Neural cell (in vitro differentiated cells): ENCODE data around the gene OR51S1.

Experiments
- CTCF ChIP-seq: fragments of 450-650 bp; IDR thresholded peaks from 2 replicates; pipeline ENCODE4 v1.5.1; 2014; ENCODE audit warnings: antibody characterized with exemption, mild to moderate bottlenecking, moderate library complexity; ENCODE audit not compliant: poor library complexity, severe bottlenecking
- EP300 ChIP-seq: fragments of 450-650 bp; conservative IDR thresholded peaks from 2 replicates; pipeline ENCODE4 v1.6.1; 2014; ENCODE audit warnings: antibody characterized with exemption, mild to moderate bottlenecking, moderate library complexity; ENCODE audit not compliant: poor library complexity, severe bottlenecking
- EZH2 ChIP-seq: fragments of 200-600, 300-800 bp; shearing (Covaris generic), sonication (generic); IDR thresholded peaks from 2 replicates; pipeline ENCODE4 v1.6.1; 2014; ENCODE audit warnings: antibody characterized with exemption, low read length, borderline replicate concordance, mild to moderate bottlenecking; ENCODE audit not compliant: insufficient read depth, poor library complexity, severe bottlenecking
- POLR2AphosphoS5 ChIP-seq: IDR thresholded peaks from 2 replicates; pipeline ENCODE4 v1.6.1; 2012
- RAD21 ChIP-seq: fragments of 450-650 bp; conservative IDR thresholded peaks from 2 replicates; pipeline ENCODE4 v1.6.1; 2014; ENCODE audit warnings: antibody characterized with exemption, mild to moderate bottlenecking, moderate library complexity
- REST ChIP-seq: IDR thresholded peaks from 2 replicates; pipeline ENCODE4 v1.6.1; 2012; ENCODE audit warnings: borderline replicate concordance
- SMC3 ChIP-seq: fragments of 450-650 bp; conservative IDR thresholded peaks from 2 replicates; pipeline ENCODE4 v1.6.1; 2014; ENCODE audit warnings: antibody characterized with exemption, mild to moderate bottlenecking, moderate library complexity; ENCODE audit not compliant: poor library complexity
- TAF1 ChIP-seq: IDR thresholded peaks from 2 replicates; pipeline ENCODE4 v1.6.1; 2012; ENCODE audit warnings: low read depth

GRCh38 chr11:4798427-4799183, 50.4 kb downstream of the OR51S1 start:
- TF ChIP-seq CTCF (no peak), REST (no peak), POLR2AphosphoS5 (no peak), TAF1 (no peak), EZH2 (no peak), RAD21 (no peak), EP300 (no peak), SMC3 (no peak)
